Trophoblast cell (in vitro differentiated cells and primary cell): Measurements from ENCODE around the gene TMC4.
A peak's percentile ranks its signal among the peaks of the same experiment; 100 is the strongest.
"Not testable (repeated sequence)": the region's sequence is repeated elsewhere in the genome, so short reads cannot be mapped to it uniquely, and the experiment has no call there.

ENCODE experiments used
- DNase-seq, 2 donors: peaks; one replicate each; pipeline ENCODE4 v3.0.0-alpha.2; 2016
- H2AFZ ChIP-seq: 2 replicates; pipeline ENCODE4 v1.6.1; 2013; ENCODE audit warnings: low read length, moderate library complexity, mild to moderate bottlenecking; ENCODE audit not compliant: insufficient read depth, poor library complexity
- H2AK5ac ChIP-seq: 2 replicates; pipeline ENCODE4 v1.6.1; 2013; ENCODE audit warnings: mild to moderate bottlenecking, low read length
- H2BK120ac ChIP-seq: 2 replicates; pipeline ENCODE4 v1.6.1; 2013; ENCODE audit warnings: low read length, mild to moderate bottlenecking, moderate library complexity; ENCODE audit not compliant: insufficient read depth, poor library complexity
- H2BK12ac ChIP-seq: 2 replicates; pipeline ENCODE4 v1.6.1; 2013; ENCODE audit warnings: mild to moderate bottlenecking, low read length, moderate library complexity
- H2BK5ac ChIP-seq: 2 replicates; pipeline ENCODE4 v1.6.1; 2013; ENCODE audit warnings: low read length, low read depth, moderate library complexity, mild to moderate bottlenecking; ENCODE audit not compliant: poor library complexity
- H3K14ac ChIP-seq: 2 replicates; pipeline ENCODE4 v1.6.1; 2013; ENCODE audit warnings: mild to moderate bottlenecking, low read length
- H3K18ac ChIP-seq: 2 replicates; pipeline ENCODE4 v1.6.1; 2013; ENCODE audit warnings: mild to moderate bottlenecking, low read length
- H3K23ac ChIP-seq: 2 replicates; pipeline ENCODE4 v1.6.1; 2013; ENCODE audit warnings: low read length
- H3K27ac ChIP-seq: 2 replicates; pipeline ENCODE4 v1.5.1; 2013; ENCODE audit warnings: low read depth, mild to moderate bottlenecking, inconsistent platforms, low read length, moderate library complexity
- H3K27me3 ChIP-seq: 2 replicates; pipeline ENCODE4 v1.6.1; 2013; ENCODE audit warnings: inconsistent platforms, mild to moderate bottlenecking, low read length, moderate library complexity; ENCODE audit not compliant: insufficient read depth
- H3K36me3 ChIP-seq, 2 experiments: 1 replicate in 1 of 2; 2 replicates in 1 of 2; pipeline ENCODE4 v1.6.1; 2013; ENCODE audit warnings: low read length in 2 of 2, mild to moderate bottlenecking in 2 of 2, moderate library complexity in 1 of 2; ENCODE audit not compliant: insufficient read depth in 2 of 2, control insufficient read depth in 1 of 2
- H3K4ac ChIP-seq: 2 replicates; pipeline ENCODE4 v1.6.1; 2013; ENCODE audit warnings: low read depth, mild to moderate bottlenecking, low read length, moderate library complexity
- H3K4me1 ChIP-seq, 2 experiments: 1 replicate in 1 of 2; 2 replicates in 1 of 2; pipeline ENCODE4 v1.6.1; 2013; ENCODE audit warnings: low read length in 2 of 2, mild to moderate bottlenecking in 2 of 2, moderate library complexity in 1 of 2; ENCODE audit not compliant: insufficient read depth in 2 of 2, control insufficient read depth in 1 of 2
- H3K4me2 ChIP-seq: 2 replicates; pipeline ENCODE4 v1.6.1; 2013; ENCODE audit warnings: inconsistent platforms, mild to moderate bottlenecking, low read length, moderate library complexity
- H3K4me3 ChIP-seq: 2 replicates; pipeline ENCODE4 v1.5.1; 2013; ENCODE audit warnings: mild to moderate bottlenecking, low read depth, low read length, inconsistent platforms
- H3K79me1 ChIP-seq: one replicate; pipeline ENCODE4 v1.6.1; 2013; ENCODE audit warnings: low read length
- H3K79me2 ChIP-seq: 2 replicates; pipeline ENCODE4 v1.6.1; 2013; ENCODE audit warnings: low read length, mild to moderate bottlenecking; ENCODE audit not compliant: control insufficient read depth, insufficient read depth, poor library complexity
- H3K9ac ChIP-seq: 2 replicates; pipeline ENCODE4 v1.6.1; 2013; ENCODE audit warnings: mild to moderate bottlenecking, low read length
- H3K9me3 ChIP-seq: 2 replicates; pipeline ENCODE4 v1.6.1; 2013; ENCODE audit warnings: low read depth, mild to moderate bottlenecking, control low read depth, inconsistent platforms, low read length; ENCODE audit not compliant: insufficient read depth
- H4K12ac ChIP-seq: 2 replicates; pipeline ENCODE4 v1.6.1; 2013; ENCODE audit warnings: low read depth, mild to moderate bottlenecking, low read length, moderate library complexity
- H4K8ac ChIP-seq: 2 replicates; pipeline ENCODE4 v1.6.1; 2013; ENCODE audit warnings: low read depth, mild to moderate bottlenecking, low read length, moderate library complexity
- H4K91ac ChIP-seq: one replicate; pipeline ENCODE4 v1.6.1; 2013; ENCODE audit warnings: low read depth, mild to moderate bottlenecking, low read length, moderate library complexity
- WGBS: extraction: QIAGEN DNeasy Blood & Tissue Kit; methylation state at CpG from one replicate; pipeline ENCODE4 v1.1.7; 2013; ENCODE audit warnings: missing lambda C conversion rate; ENCODE audit not compliant: insufficient read length, insufficient coverage; ENCODE audit errors: extremely low coverage; 5-methylcytosine and 5-hydroxymethylcytosine counted together

The TMC4 gene

GRCh38 chr19:54208784-54209057 lies 35.8 kb upstream of the TMC4 start:
- Histone ChIP-seq H2AK5ac (no peak overlapping the region), H3K4ac (no peak overlapping the region), H3K18ac (no peak overlapping the region), H4K8ac (no peak overlapping the region), H2BK120ac (no peak overlapping the region), H3K27me3 (no peaks in the 10 kb centered on the region), H3K79me1 (no peaks in the 10 kb centered on the region), H3K27ac (no peak overlapping the region), H3K9me3 (no peaks in the 10 kb centered on the region), H4K12ac (no peak overlapping the region), H3K9ac (no peak overlapping the region), H3K23ac (no peak overlapping the region), H3K36me3 (peaks cover 45 to 65% of the 10 kb centered on the region in 2 experiments), H3K79me2 (peaks cover 2% of the 10 kb centered on the region), H2BK12ac (no peak overlapping the region), H3K14ac (no peak overlapping the region), H2BK5ac (no peak overlapping the region), H4K91ac (no peak overlapping the region), H3K4me3 (no peak overlapping the region), H3K4me1 (peaks cover 13 to 21% of the 10 kb centered on the region in 2 experiments), H2AFZ (peak overlapping the region; percentile 23), H3K4me2 (no peak overlapping the region)
- peak in 1 of 2 donors; percentile 32 for DNase-seq
- no CpG with 5 or more reads among the region's 8 CpGs for WGBS

- Histone ChIP-seq H3K79me1 (no peaks in the 10 kb centered on the region), H2AK5ac (no peak overlapping the region), H3K9ac (no peak overlapping the region), H3K9me3 (no peaks in the 10 kb centered on the region), H3K27me3 (no peaks in the 10 kb centered on the region), H3K4me1 (peaks cover 15 to 21% of the 10 kb centered on the region in 2 experiments), H4K12ac (no peak overlapping the region), H3K14ac (no peak overlapping the region), H3K4me3 (no peak overlapping the region), H3K4ac (no peak overlapping the region), H3K79me2 (peaks cover 2% of the 10 kb centered on the region), H2BK120ac (peak overlapping the region; percentile 19), H2BK5ac (no peak overlapping the region), H3K27ac (no peak overlapping the region), H4K8ac (no peak overlapping the region), H2AFZ (peak overlapping the region; percentile 23), H4K91ac (no peak overlapping the region), H3K18ac (no peak overlapping the region), H2BK12ac (no peak overlapping the region), H3K36me3 (peaks cover 50 to 71% of the 10 kb centered on the region in 2 experiments), H3K4me2 (no peak overlapping the region), H3K23ac (no peak overlapping the region)
- WGBS, result no CpG with 5 or more reads among the region's 18 CpGs
- DNase-seq, result peak; percentile 74 to 82
Observed at GRCh38 chr19:54207983-54208783, 35.2 kb upstream of the TMC4 start.

- Histone ChIP-seq H2AFZ (no peak overlapping the region), H3K18ac (no peak overlapping the region), H3K4me2 (no peak overlapping the region), H2BK5ac (no peak overlapping the region), H3K23ac (no peak overlapping the region), H3K9me3 (no peaks in the 10 kb centered on the region), H3K79me1 (no peaks in the 10 kb centered on the region), H4K12ac (no peak overlapping the region), H3K4me1 (peaks cover 17 to 25% of the 10 kb centered on the region in 2 experiments), H2AK5ac (no peak overlapping the region), H3K36me3 (peaks cover 53 to 76% of the 10 kb centered on the region in 2 experiments), H3K27ac (no peak overlapping the region), H3K9ac (no peak overlapping the region), H3K4ac (no peak overlapping the region), H3K79me2 (peaks cover 7% of the 10 kb centered on the region), H2BK12ac (no peak overlapping the region), H3K14ac (no peak overlapping the region), H4K91ac (no peak overlapping the region), H2BK120ac (no peak overlapping the region), H3K27me3 (no peaks in the 10 kb centered on the region), H4K8ac (no peak overlapping the region), H3K4me3 (no peak overlapping the region)
- peak; percentile 28 to 36 for DNase-seq
- WGBS, result no CpG with 5 or more reads among the region's 5 CpGs
Observed at GRCh38 chr19:54207676-54207982, 34.7 kb upstream of the TMC4 start.

GRCh38 chr19:54207193-54207592 lies 34.2 kb upstream of the TMC4 start:
- Histone ChIP-seq H3K36me3 (peaks cover 54 to 81% of the 10 kb centered on the region in 2 experiments), H3K4me1 (peaks cover 19 to 27% of the 10 kb centered on the region in 2 experiments)
- not testable (repeated sequence) for H4K12ac ChIP-seq, H4K91ac ChIP-seq, DNase-seq, H4K8ac ChIP-seq, H3K9ac ChIP-seq, H2AK5ac ChIP-seq, H3K4ac ChIP-seq, H2BK120ac ChIP-seq, H3K18ac ChIP-seq, H2BK12ac ChIP-seq, H3K4me3 ChIP-seq, H2AFZ ChIP-seq, H2BK5ac ChIP-seq, H3K27ac ChIP-seq, H3K27me3 ChIP-seq, H3K79me1 ChIP-seq, H3K79me2 ChIP-seq, H3K23ac ChIP-seq, H3K14ac ChIP-seq, H3K4me2 ChIP-seq, H3K9me3 ChIP-seq
- no CpG with 5 or more reads among the region's 23 CpGs for WGBS
